Hepatocyte (in vitro differentiated cells): ENCODE results near the gene C2CD3.

ENCODE experiments used
- EZH2 ChIP-seq: fragments of 200-600 bp; sonication (generic); IDR thresholded peaks from 2 replicates; pipeline ENCODE4 v1.6.1; 2016; ENCODE audit warnings: antibody characterized with exemption, mild to moderate bottlenecking, borderline replicate concordance
- TF ChIP-seq, protein P1 (sequence below): fragments of 200-600 bp; sonication (generic); IDR thresholded peaks from 2 replicates; pipeline ENCODE4 v1.5.1; 2016; ENCODE audit warnings: antibody characterized with exemption, mild to moderate bottlenecking; ENCODE audit not compliant: poor library complexity

DNA sequence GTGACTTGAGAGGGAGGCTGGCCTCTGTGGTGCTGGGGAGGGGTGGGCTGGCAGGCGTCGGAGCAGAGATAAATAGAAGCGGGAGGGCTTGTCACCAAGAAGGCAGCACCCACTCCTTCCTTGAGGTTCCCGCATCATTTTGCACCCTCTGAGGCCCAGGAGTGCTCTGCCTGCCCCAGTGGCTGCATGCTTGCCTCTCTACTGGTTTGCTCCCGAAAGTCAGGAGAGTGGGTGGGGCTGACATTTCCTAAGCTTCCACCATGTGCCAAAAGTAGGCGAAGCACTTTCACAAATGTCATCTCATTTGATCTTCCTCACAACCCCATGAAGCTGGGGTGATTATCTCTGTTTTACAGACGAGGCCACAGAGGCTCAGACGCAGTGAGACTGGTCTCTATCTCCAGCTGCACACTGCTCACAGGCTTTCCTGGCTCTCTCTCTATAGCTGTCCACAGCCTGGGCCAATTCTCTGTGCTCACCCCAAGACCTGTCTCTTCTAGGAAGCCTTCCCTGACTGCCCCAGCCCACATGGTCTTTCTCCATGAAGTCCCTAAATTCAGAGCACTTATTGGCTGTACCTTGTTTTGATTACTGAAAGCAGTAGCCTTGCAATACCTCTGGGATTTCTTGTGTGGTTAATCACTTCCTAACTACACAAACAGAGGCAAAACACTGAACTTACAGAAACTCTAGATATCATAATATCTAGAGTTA, 159.3 kb downstream of the C2CD3 start:
- TF ChIP-seq, protein P1, sequence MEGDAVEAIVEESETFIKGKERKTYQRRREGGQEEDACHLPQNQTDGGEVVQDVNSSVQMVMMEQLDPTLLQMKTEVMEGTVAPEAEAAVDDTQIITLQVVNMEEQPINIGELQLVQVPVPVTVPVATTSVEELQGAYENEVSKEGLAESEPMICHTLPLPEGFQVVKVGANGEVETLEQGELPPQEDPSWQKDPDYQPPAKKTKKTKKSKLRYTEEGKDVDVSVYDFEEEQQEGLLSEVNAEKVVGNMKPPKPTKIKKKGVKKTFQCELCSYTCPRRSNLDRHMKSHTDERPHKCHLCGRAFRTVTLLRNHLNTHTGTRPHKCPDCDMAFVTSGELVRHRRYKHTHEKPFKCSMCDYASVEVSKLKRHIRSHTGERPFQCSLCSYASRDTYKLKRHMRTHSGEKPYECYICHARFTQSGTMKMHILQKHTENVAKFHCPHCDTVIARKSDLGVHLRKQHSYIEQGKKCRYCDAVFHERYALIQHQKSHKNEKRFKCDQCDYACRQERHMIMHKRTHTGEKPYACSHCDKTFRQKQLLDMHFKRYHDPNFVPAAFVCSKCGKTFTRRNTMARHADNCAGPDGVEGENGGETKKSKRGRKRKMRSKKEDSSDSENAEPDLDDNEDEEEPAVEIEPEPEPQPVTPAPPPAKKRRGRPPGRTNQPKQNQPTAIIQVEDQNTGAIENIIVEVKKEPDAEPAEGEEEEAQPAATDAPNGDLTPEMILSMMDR, result no peak
- no peak for TF ChIP-seq EZH2
